Measurements from ENCODE around the gene RSF1.

Gene RSF1

DNA sequence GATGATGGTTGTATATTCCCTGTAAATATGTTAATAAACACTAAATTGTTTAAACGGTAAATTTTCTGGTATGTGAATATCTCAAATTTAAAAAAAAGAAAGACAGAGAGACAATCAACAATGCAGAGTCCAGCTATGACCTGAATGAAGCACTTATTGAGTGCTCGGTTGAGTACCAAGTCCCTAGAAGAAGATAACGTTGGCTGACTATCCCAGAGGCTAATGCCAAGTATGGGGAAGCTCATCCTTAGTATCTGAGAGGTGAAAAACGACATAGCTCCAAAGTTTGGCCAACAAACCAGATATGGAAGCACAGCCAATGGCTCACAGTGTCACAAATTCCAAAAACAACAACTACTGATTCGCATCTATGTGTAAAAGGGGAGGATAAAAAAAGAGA is 71.3 kb downstream of the RSF1 start:
- DNase-seq = no peak

DNA sequence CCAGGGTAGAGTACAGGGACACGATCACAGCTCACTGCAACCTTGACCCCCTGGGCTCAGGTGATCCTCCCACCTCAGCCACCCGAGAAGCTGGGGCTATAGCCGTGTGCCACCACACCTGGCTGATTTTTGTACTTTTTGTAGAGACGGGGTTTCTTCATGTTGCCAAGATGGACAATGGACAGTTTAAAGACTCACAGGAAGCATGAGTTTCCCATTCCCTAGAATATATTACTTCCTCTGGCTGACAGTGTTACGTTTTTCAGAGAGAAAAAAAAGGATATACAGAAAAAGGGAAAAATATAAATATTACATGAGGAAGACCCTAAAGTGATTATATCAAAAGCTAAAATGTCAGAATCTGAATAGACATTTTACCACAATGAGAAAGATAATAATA is 72.3 kb downstream of the RSF1 start:
- no peak for DNase-seq

DNA sequence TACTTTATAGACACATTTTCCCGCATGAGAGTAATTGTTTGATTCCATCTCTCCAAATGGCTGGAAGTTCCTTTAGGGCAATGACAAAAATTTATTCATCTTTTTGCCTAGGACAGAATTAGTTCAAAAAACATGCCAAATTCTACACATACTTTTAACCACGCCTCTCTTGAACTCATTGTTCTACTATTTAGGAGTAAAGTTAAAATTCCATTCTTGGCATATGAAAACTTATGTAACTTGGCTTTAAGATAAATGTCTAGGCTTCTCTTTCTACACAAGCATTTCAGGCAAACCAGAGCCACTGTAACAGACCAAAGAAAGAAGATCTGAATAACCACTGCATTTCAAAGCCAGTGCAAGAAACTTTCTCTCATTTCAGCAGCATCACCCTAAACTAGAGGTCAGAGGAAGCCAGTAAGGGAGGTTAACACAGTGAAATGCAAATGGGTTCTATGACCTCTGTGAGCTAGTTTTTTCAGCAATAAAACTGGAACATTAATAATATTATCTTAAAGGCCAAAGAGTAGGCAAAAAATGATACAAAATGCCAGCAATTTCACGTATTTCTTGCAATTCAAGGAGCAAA is 73.0 kb downstream of the RSF1 start:
- DNase-seq = no peak

DNA sequence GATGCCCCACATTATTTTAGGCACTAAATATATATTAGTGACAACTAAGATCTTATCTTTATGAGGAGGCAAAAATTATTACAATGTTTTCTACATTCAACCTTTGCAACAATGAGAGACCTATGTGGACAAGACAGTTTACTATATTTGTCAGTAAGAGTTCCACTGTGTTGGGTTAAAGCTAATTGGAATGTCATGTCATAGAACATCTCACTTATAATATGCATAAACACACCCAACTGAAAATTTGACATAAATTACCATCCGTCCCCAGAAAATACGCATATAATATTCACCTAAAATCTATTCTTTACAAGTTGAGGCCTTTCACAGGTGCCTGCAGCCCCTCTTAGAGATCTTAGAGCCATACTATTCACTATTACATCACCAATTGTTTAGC is 84.0 kb downstream of the RSF1 start:
- DNase-seq = no peak

GRCh38 chr11:77734890-77735289 is 85.6 kb downstream of the RSF1 start:
- DNase-seq = no peak

DNA sequence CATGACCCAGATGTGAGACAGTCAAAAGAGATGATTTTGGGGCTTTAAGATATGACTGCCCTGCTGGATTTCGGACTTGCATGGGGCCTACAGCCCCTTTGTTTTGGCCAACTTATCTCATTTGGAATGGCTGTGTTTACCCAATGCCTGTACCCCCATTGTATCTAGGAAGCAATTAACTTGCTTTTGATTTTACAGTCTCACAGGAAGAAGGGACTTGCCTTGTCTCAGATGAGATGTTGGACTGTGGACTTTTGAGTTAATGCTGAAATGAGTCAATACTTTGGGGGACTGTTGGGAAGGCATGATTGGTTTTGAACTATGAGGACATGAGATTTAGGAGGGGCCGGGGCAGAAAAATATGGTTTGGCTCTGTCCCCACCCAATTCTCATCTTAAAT is 88.4 kb downstream of the RSF1 start:
- no peak for DNase-seq

DNA sequence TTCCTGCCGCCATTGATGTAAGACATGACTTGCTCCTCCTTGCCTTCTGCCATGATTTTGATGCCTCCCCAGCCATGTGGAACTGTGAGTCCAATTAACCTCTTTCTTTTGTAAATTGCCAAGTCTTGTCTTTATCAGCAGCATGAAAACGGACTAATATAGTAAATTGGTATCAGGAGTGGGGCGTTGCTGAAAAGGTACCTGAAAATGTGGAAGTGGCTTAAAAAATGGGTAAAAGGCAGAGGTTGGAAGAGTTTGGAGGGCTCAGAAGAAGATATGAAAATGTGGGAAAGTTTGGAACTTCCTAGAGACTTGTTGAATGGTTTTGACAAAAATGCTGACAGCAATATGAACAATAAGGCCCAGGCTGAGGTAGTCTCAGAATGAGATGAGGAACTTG is 89.7 kb downstream of the RSF1 start:
- no peak for DNase-seq

DNA sequence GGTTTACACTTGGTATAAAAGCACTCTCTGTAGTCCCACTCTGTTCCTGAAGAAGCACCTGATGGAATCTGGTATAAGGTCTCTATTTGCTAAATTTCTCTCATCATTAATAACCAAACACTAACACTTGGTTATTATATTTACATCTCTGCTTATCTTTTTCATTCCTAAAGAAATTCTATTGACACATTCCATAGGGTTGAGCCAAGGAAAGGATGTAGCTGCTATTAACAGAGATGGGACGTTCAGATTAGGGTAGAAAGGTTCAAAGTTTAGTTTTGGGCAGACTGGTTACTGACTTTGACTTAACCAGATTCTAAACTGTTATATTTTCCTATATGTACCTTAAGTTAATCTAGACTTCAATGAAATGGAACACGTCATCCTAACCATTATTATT is 91.5 kb downstream of the RSF1 start:
- DNase-seq = no peak

GRCh38 chr11:77728203-77728786 is 92.2 kb downstream of the RSF1 start:
- no peak for DNase-seq

GRCh38 chr11:77726524-77726923 is 94.0 kb downstream of the RSF1 start:
- DNase-seq = no peak

DNA sequence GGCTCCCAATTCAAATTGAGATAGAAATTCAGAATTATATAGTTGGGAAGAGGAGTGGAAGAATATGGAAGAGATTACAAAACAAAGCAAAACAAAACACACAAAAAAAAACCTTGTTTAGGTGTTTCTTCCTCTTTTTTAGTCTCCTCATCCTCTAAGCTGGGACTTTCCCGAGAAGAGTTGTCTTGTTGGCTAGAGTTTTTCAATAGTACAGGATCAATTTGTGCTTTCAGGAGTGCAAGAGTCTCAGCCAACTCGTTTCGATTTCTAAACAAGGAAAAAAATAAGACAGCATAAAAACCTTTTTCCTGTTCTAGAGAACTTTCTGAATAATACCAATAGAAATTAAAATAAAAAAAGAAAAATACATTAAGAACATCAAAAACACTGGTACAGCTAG is 95.1 kb downstream of the RSF1 start:
- no peak for DNase-seq

GRCh38 chr11:77724636-77725035 is 95.9 kb downstream of the RSF1 start:
- DNase-seq = no peak

- DNase-seq = no peak
Observed at GRCh38 chr11:77723024-77723423, 97.5 kb downstream of the RSF1 start.

DNA sequence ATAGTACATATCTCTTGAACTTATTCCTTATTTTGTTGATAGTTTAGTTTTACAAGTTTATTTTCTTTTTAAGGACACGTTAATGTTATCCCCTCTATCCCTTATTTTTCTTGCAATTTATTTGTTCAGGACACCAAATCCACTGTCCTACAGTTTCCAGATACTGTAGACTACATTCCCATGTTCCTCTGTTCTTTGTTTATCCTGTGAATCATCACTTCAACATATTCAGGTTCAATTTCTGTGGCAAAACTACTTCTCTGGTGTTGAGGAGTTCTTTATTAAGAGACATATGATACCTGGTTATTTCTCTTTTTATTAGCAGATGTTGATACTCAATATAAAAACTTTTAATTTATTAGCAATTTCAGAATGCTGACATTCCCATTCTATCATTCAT is 110.2 kb downstream of the RSF1 start:
- DNase-seq = no peak

- no peak for DNase-seq
Observed at GRCh38 chr11:77705876-77706579, 114.5 kb downstream of the RSF1 start.

DNA sequence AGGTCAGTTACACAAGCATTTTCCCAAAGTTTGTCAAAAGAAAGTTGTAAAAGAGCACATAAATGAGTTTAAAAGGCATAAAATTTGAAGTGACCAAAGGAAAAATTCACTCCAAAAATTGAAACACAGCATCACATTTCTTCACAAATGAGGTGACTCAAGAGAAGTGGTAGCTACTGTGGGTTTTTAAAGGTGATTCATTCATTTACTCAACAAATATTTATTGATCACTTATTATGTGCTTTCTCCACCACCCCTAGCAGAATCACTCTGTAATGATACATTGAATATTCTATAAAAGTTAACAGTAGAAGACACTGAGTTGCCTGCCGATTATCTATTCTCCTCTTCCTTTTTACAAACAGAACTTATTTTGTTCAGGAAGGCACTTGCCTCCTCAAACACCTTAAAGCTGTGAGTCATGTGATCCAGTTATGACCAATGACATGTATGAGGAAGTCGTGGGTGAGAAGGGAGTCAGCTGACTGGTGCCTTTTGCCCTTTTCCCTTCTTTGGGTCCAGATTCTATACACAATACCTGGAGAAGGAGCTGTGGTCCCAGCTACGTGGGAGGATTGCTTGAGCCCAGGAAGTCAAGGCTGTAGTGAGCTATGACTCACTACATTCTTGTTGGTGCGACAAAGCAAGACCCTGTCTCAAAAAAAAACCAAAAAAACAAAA is 115.2 kb downstream of the RSF1 start:
- DNase-seq = no peak

- no peak for DNase-seq
Observed at GRCh38 chr11:77704029-77704428, 116.5 kb downstream of the RSF1 start.

DNA sequence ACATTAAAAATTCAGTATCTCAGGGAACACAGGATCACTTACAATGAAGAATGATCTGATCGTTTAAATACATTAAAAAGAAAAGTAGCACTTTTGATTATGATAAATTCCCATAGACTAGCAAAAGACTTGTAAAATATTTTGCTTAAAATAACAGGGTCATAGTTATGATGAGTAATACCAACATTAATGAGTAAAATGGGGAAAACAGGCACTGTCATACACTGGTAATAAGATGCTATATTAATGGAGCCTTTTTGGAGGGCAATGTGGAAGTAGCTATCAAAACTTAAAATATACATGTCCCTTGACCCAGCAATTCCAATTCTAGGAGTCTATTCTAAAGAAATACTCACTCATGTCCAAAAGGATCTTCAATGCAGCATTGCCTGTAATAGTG is 121.1 kb downstream of the RSF1 start:
- DNase-seq = no peak

- no peak for DNase-seq
Observed at GRCh38 chr11:77698896-77699295, 121.6 kb downstream of the RSF1 start.

- no peak for DNase-seq
Observed at GRCh38 chr11:77697865-77698264, 122.7 kb downstream of the RSF1 start.

GRCh38 chr11:77695417-77695816 is 125.1 kb downstream of the RSF1 start:
- no peak for DNase-seq

DNA sequence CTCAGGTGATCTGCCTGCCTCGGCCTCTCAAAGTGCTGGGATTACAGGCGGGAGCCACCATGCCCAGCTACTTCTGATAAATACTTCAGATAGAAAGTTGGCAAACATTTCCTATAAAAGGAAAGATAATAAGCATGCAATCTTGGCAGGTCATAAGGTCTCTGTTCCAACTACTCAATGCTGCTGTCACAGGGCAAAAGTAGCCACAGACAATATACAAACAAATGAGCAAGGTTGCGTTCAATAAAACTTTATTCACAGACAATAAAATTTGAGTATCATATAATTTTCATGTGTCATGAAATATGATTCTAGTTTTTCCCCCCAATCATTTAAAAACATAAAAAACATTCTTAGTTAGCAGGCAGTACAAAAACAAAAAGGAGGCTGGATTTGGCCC is 129.9 kb downstream of the RSF1 start:
- no peak for DNase-seq

- DNase-seq = no peak
Observed at GRCh38 chr11:77687088-77687487, 133.4 kb downstream of the RSF1 start.

- no peak for DNase-seq
Observed at GRCh38 chr11:77677138-77677537, 143.4 kb downstream of the RSF1 start.
